ENCODE results near the gene RASA3. TPM values are rescaled to one million over a fixed set of nuclear protein-coding genes. Genes with fewer than 3 reads are reported as not detected.

Gene RASA3
- total and polyA plus RNA-seq, 10 of the 15 experiments (the other 5 are each of a cell fraction or from before 2014, with no cell fraction given) = 0.79 to 33.9 (median 17.6) TPM

DNA sequence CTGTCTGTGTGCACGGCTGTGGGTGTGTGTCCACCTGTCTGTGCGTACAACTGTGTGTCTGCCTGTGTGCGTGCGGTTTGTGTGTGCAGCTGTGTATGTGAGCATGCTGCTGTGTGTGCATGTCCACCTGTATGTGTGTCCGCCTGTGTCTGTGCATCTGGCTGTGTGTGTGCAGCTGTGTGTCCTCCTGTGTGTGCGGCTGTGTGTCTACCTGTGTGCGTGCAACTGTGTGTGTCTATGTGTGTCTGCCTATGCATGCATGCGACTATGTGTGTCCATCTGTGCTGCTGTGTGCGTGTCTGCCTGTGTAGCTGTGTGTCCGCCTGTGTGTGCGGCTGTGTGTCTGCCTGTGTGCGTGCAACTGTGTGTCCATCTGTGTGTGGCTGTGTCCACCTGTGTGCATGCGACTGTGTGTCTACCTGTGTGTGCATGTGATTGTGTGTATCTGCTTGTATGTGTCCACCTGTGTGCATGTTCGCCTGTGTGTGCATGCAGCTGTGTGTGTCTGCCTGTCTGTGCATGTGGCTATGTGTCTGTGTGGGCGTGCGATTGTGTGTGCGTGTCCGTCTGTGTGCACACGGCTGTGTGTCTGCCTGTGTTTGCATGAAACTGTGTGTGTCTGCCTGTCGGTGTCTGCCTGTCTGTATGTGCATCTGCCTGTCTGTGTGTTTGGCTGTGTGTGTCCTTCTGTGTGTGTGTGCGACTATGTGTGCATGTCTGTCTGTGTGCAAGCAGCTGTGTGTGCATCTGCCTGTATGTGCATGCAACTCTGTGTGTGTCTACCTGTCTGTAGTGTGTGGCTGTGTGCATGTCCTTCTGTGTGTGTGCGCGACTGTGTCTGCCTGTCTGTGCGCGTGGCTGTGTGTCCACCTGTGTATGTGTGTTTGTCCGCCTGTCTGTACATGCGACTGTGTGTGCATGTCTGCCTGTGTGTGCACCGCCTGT lies 101.5 kb downstream of the RASA3 start (continued):
- TF ChIP-seq, protein P1, sequence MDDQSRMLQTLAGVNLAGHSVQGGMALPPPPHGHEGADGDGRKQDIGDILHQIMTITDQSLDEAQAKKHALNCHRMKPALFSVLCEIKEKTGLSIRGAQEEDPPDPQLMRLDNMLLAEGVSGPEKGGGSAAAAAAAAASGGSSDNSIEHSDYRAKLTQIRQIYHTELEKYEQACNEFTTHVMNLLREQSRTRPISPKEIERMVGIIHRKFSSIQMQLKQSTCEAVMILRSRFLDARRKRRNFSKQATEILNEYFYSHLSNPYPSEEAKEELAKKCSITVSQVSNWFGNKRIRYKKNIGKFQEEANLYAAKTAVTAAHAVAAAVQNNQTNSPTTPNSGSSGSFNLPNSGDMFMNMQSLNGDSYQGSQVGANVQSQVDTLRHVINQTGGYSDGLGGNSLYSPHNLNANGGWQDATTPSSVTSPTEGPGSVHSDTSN (IDR thresholded peaks at IDR 0.05; ENCODE audit: insufficient replicate concordance, low read depth, low read length) = peak; percentile 22
- no peak for TF ChIP-seq MEF2B (IDR thresholded peaks at IDR 0.05; ENCODE audit: partially characterized antibody, poor library complexity, severe bottlenecking)
- TF ChIP-seq SRF (IDR thresholded peaks at IDR 0.05; ENCODE audit: low read depth in 2 of 2, low read length in 2 of 2) = no peak
- no peak for TF ChIP-seq NR2C1 (IDR thresholded peaks at IDR 0.05)
- no peak for TF ChIP-seq STAT1 (conservative IDR thresholded peaks at IDR 0.05)
- no peak for TF ChIP-seq NFYA (IDR thresholded peaks at IDR 0.05; ENCODE audit: borderline replicate concordance, low read depth, low read length)
- TF ChIP-seq NR2C2 (IDR thresholded peaks at IDR 0.05; ENCODE audit: borderline replicate concordance, control insufficient read depth, insufficient read length, low read depth) = peak; percentile 18
- TF ChIP-seq POLR2A (IDR thresholded peaks at IDR 0.05; ENCODE audit: low read depth, low read length) = 0 out of 2 replicates have a peak, but pooled peaks have one; percentile 7
- no peak for TF ChIP-seq BRCA1 (IDR thresholded peaks at IDR 0.05; ENCODE audit: low read depth, low read length)
- TF ChIP-seq KAT2A (conservative IDR thresholded peaks at IDR 0.05; ENCODE audit: control insufficient read depth, low read depth, low read length) = no peak
- TF ChIP-seq BCL3 (IDR thresholded peaks at IDR 0.05; ENCODE audit: borderline replicate concordance, insufficient read depth, low read depth, low read length, poor library complexity, severe bottlenecking) = peak; percentile 72
- no peak for TF ChIP-seq EP300 (IDR thresholded peaks at IDR 0.05; ENCODE audit: borderline replicate concordance in 1 of 2, control insufficient read depth in 1 of 2, low read depth in 2 of 2, low read length in 2 of 2)

Measured in GM12878 (cell line).